MM.1S (cell line): ENCODE measurements around the gene PSD2.

Experiments
- EZH2 ChIP-seq: fragments of 300-600 bp; sonication (generic); optimal IDR thresholded peaks from 2 replicates; pipeline ENCODE3; 2017; ENCODE audit warnings: low read depth, mild to moderate bottlenecking, antibody characterized with exemption, low read length, mixed read lengths
- EZH2phosphoT487 ChIP-seq: fragments of 300-600 bp; sonication (generic); IDR thresholded peaks from 2 replicates; pipeline ENCODE4 v1.6.1; 2018; ENCODE audit warnings: antibody characterized with exemption, low read length
- TF ChIP-seq, protein P1 (sequence below): fragments of 300-600 bp; sonication (generic); IDR thresholded peaks from 2 replicates; pipeline ENCODE4 v1.5.1; 2016; ENCODE audit warnings: antibody characterized with exemption, low read length, mixed read lengths

DNA sequence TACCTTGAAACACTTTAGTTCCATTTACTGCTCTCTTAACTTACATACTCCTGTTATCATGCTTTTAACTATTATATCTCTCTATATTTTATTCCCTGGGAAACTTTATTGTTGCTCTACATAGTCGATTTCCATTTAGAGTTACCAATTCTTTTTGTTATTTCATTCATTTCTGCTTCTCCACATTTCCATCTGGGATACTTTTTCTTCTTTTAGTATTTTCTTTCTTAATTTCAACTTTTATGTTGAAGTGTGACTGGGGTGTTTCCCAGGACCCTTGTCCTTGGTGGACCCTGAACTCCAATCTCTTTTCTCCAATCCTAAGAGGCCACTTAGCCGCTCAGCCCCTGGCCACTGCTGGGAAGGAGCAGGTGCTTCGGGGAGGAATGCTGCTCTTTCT lies 36.0 kb downstream of the PSD2 start:
- TF ChIP-seq, protein P1, sequence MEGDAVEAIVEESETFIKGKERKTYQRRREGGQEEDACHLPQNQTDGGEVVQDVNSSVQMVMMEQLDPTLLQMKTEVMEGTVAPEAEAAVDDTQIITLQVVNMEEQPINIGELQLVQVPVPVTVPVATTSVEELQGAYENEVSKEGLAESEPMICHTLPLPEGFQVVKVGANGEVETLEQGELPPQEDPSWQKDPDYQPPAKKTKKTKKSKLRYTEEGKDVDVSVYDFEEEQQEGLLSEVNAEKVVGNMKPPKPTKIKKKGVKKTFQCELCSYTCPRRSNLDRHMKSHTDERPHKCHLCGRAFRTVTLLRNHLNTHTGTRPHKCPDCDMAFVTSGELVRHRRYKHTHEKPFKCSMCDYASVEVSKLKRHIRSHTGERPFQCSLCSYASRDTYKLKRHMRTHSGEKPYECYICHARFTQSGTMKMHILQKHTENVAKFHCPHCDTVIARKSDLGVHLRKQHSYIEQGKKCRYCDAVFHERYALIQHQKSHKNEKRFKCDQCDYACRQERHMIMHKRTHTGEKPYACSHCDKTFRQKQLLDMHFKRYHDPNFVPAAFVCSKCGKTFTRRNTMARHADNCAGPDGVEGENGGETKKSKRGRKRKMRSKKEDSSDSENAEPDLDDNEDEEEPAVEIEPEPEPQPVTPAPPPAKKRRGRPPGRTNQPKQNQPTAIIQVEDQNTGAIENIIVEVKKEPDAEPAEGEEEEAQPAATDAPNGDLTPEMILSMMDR, result no peak
- TF ChIP-seq EZH2phosphoT487 (no peak), EZH2 (no peak)
